IMR-90 (cell line): Measurements from ENCODE around the gene GPC5. TPM values are rescaled to one million over a fixed set of nuclear protein-coding genes. Genes with fewer than 3 reads are reported as not detected.
"Not testable (repeated sequence)": the region's sequence is repeated elsewhere in the genome, so short reads cannot be mapped to it uniquely, and the experiment has no call there.

Experiments used
- ATAC-seq: fragments of 200-7000 bp; cut with Tn5 transposase; 2 replicates; pipeline ENCODE4 v1.9.1; 2020; ENCODE audit warnings: low read depth, mild to moderate bottlenecking, moderate library complexity
- BruUV-seq: library from RNA; stranded (reverse); fragments of 400-500 nt; replicated peaks from 2 replicates; lab custom pipeline; 2021; lab: Mats Ljungman, UMichigan
- CTCF ChIA-PET: fragments of 300-600 bp; formaldehyde crosslinking; extraction: SDS; loops from one replicate; lab custom pipeline; 2021; ENCODE audit warnings: antibody characterized with exemption; lab: Yijun Ruan, JAX
- POLR2A ChIA-PET: fragments of 300-600 bp; sonication (Branson Sonifier 250); formaldehyde crosslinking; loops from one replicate; lab custom pipeline; 2022; ENCODE audit warnings: antibody characterized with exemption; ENCODE audit not compliant: unreplicated experiment; lab: Charles Lee
- DNase-seq: peaks from one replicate; pipeline ENCODE4 v3.0.0; 2013
- H2AFZ ChIP-seq: replicated peaks from 2 replicates; pipeline ENCODE3; 2013; ENCODE audit warnings: low read length, mild to moderate bottlenecking; ENCODE audit not compliant: poor library complexity
- H2AK5ac ChIP-seq: 2 replicates; pipeline ENCODE4 v1.6.1; 2013; ENCODE audit warnings: low read depth, low read length, inconsistent platforms
- H2AK9ac ChIP-seq: replicated peaks from 2 replicates; pipeline ENCODE3; 2013; ENCODE audit warnings: mild to moderate bottlenecking, low read depth, low read length, moderate library complexity; ENCODE audit not compliant: poor library complexity
- H2BK120ac ChIP-seq: 2 replicates; pipeline ENCODE4 v1.6.1; 2013; ENCODE audit warnings: low read depth, low read length, inconsistent platforms
- H2BK15ac ChIP-seq: 3 replicates; pipeline ENCODE4 v1.6.1; 2013; ENCODE audit warnings: low read depth, low read length, inconsistent platforms
- H2BK20ac ChIP-seq: 2 replicates; pipeline ENCODE4 v1.6.1; 2013; ENCODE audit warnings: low read depth, mild to moderate bottlenecking, inconsistent platforms, low read length, moderate library complexity
- H2BK5ac ChIP-seq: 2 replicates; pipeline ENCODE4 v1.6.1; 2013; ENCODE audit warnings: mild to moderate bottlenecking, low read depth, low read length, inconsistent platforms; ENCODE audit not compliant: poor library complexity, severe bottlenecking
- H3K14ac ChIP-seq: replicated peaks from 2 replicates; pipeline ENCODE4 v1.6.1; 2013; ENCODE audit warnings: low read depth, low read length, inconsistent platforms
- H3K18ac ChIP-seq: 2 replicates; pipeline ENCODE4 v1.6.1; 2013; ENCODE audit warnings: low read depth, low read length, control low read depth
- H3K23ac ChIP-seq: 2 replicates; pipeline ENCODE4 v1.6.1; 2013; ENCODE audit warnings: low read depth, low read length, inconsistent platforms
- H3K27ac ChIP-seq: 2 replicates; pipeline ENCODE4 v1.5.1; 2013; ENCODE audit warnings: mild to moderate bottlenecking, control low read depth, low read length; ENCODE audit not compliant: insufficient read depth
- H3K27me3 ChIP-seq: 2 replicates; pipeline ENCODE4 v1.6.1; 2013; ENCODE audit warnings: low read length; ENCODE audit not compliant: control insufficient read depth, insufficient read depth
- H3K36me3 ChIP-seq: 2 replicates; pipeline ENCODE4 v1.6.1; 2013; ENCODE audit warnings: low read length, mixed read lengths; ENCODE audit not compliant: control insufficient read depth, insufficient read depth
- H3K4ac ChIP-seq: 2 replicates; pipeline ENCODE4 v1.6.1; 2013; ENCODE audit warnings: low read depth, low read length, inconsistent platforms
- H3K4me1 ChIP-seq: 2 replicates; pipeline ENCODE4 v1.6.1; 2013; ENCODE audit warnings: low read length, mixed read lengths; ENCODE audit not compliant: control insufficient read depth, insufficient read depth
- H3K4me2 ChIP-seq: 2 replicates; pipeline ENCODE4 v1.6.1; 2013; ENCODE audit warnings: low read depth, mild to moderate bottlenecking, control low read depth, low read length, moderate library complexity
- H3K4me3 ChIP-seq: 2 replicates; pipeline ENCODE4 v1.5.1; 2013; ENCODE audit warnings: low read depth, mild to moderate bottlenecking, control low read depth, low read length, moderate library complexity; ENCODE audit not compliant: insufficient read depth
- H3K56ac ChIP-seq: 2 replicates; pipeline ENCODE4 v1.6.1; 2013; ENCODE audit warnings: low read length, inconsistent platforms; ENCODE audit not compliant: insufficient read depth; ENCODE audit errors: extremely low read depth
- H3K79me1 ChIP-seq, 2 experiments: 2 replicates each; pipeline ENCODE4 v1.6.1; 2013; ENCODE audit warnings: low read length in 2 of 2, inconsistent platforms in 1 of 2, low read depth in 1 of 2
- H3K9ac ChIP-seq: 2 replicates; pipeline ENCODE4 v1.6.1; 2013; ENCODE audit warnings: low read depth, low read length, control low read depth
- H3K9me1 ChIP-seq: 2 replicates; pipeline ENCODE4 v1.6.1; 2013; ENCODE audit warnings: low read length, inconsistent platforms; ENCODE audit not compliant: insufficient read depth
- H3K9me3 ChIP-seq: 2 replicates; pipeline ENCODE4 v1.6.1; 2013; ENCODE audit warnings: low read length; ENCODE audit not compliant: control insufficient read depth, insufficient read depth
- H4K20me1 ChIP-seq: 2 replicates; pipeline ENCODE4 v1.6.1; 2013; ENCODE audit warnings: low read length, inconsistent platforms; ENCODE audit not compliant: insufficient read depth
- H4K5ac ChIP-seq: 2 replicates; pipeline ENCODE4 v1.6.1; 2013; ENCODE audit warnings: mild to moderate bottlenecking, low read depth, low read length, control low read depth
- H4K8ac ChIP-seq, 2 experiments: 2 replicates each; pipeline ENCODE4 v1.6.1; 2013; ENCODE audit warnings: low read depth in 2 of 2, low read length in 2 of 2, control low read depth in 1 of 2, inconsistent platforms in 1 of 2
- H4K91ac ChIP-seq: 2 replicates; pipeline ENCODE4 v1.6.1; 2013; ENCODE audit warnings: low read depth, low read length, inconsistent platforms; ENCODE audit not compliant: insufficient read depth
- WGBS, 2 experiments: methylation state at CpG; one replicate each; pipeline versions ENCODE4 v1.1.5 to v1.1.7; 2013; ENCODE audit warnings: missing lambda C conversion rate in 2 of 2; ENCODE audit not compliant: insufficient read length in 1 of 2; ENCODE audit errors: extremely low coverage in 2 of 2; 5-methylcytosine and 5-hydroxymethylcytosine counted together
- dilution Hi-C: fragments of 300-500 bp; cut with HindIII; formaldehyde crosslinking; loops from one replicate; pipeline ENCODE4 v1.14.3; 2018; ENCODE audit warnings: low sequenced_read_pairs; ENCODE audit not compliant: unreplicated experiment
- in situ Hi-C: fragments of 300-500 bp; cut with MboI; formaldehyde crosslinking; loops from 3 replicates; pipeline ENCODE4 v1.14.3; 2019; ENCODE audit warnings: low sequenced_read_pairs, inconsistent platforms, mixed read lengths
- intact Hi-C: fragments of 100-400 bp; cut with micrococcal nuclease; formaldehyde crosslinking; loops from 2 replicates; pipeline ENCODE4 v1.10.0; 2022
- polyA plus RNA-seq, 3 experiments: library from polyadenylated mRNA; depleted of rRNA; stranded (reverse); fragments of >200 nt; gene quantifications; 2 replicates each; pipeline ENCODE4 v1.2.3, GENCODE V29; 2012; ENCODE audit warnings: low replicate concordance in 1 of 3
- total RNA-seq: library from RNA; depleted of rRNA; stranded (reverse); fragments of >200 nt; gene quantifications from 2 replicates; pipeline ENCODE4 v1.2.3, GENCODE V29; 2012

The GPC5 gene
- total and polyA plus RNA-seq, 2 of the 4 experiments (the other 2 are of a cell fraction): 0.94 to 1.8 TPM

GRCh38 chr13:92518622-92519021 lies 1120.2 kb downstream of the GPC5 start:
- H3K27ac ChIP-seq, H3K9ac ChIP-seq, H3K79me1 ChIP-seq, H3K14ac ChIP-seq, H4K5ac ChIP-seq, H2AFZ ChIP-seq, H4K91ac ChIP-seq, H3K23ac ChIP-seq, H3K4me2 ChIP-seq, H2BK5ac ChIP-seq, POLR2A ChIA-PET, dilution Hi-C loops, H3K27me3 ChIP-seq, ATAC-seq, H3K18ac ChIP-seq, CTCF ChIA-PET, intact Hi-C loops, H3K9me1 ChIP-seq, H2BK15ac ChIP-seq, H3K56ac ChIP-seq, DNase-seq, H3K36me3 ChIP-seq, H3K4ac ChIP-seq, H3K9me3 ChIP-seq, BruUV-seq, H2AK5ac ChIP-seq, H3K4me3 ChIP-seq, H4K20me1 ChIP-seq, H2BK120ac ChIP-seq, H3K4me1 ChIP-seq, in situ Hi-C loops, H2AK9ac ChIP-seq, H4K8ac ChIP-seq, H2BK20ac ChIP-seq: not testable (repeated sequence)
- no CpG with 5 or more reads among the region's 2 CpGs for WGBS, 2 experiments
